K562 (cell line): ENCODE data around the gene KCNQ5. TPM values are rescaled to one million over a fixed set of nuclear protein-coding genes. Genes with fewer than 3 reads are reported as not detected.

Experiments
- ATAC-seq: fragments of 200-7000 bp; cut with Tn5 transposase; 3 replicates; pipeline ENCODE4 v1.9.1; 2020; ENCODE audit warnings: moderate library complexity
- BruUV-seq: library from RNA; stranded (reverse); fragments of 400-500 nt; replicated peaks from 2 replicates; lab custom pipeline; 2021; lab: Mats Ljungman, UMichigan
- CTCF ChIA-PET: fragments of 300-600 bp; formaldehyde crosslinking; extraction: SDS; loops from one replicate; lab custom pipeline; 2021; ENCODE audit warnings: low intra/inter-chr PET ratio; lab: Yijun Ruan, JAX
- POLR2A ChIA-PET: fragments of 300-600, 350-650 bp; sonication (Branson Sonifier 250); formaldehyde crosslinking; extraction: SDS; loops from one replicate; lab custom pipeline; 2021; ENCODE audit warnings: antibody characterized with exemption, inconsistent platforms; lab: Yijun Ruan, JAX
- DNase-seq, 4 experiments: peaks; one replicate each; pipeline versions ENCODE4 v3.0.0 to v3.0.0-alpha.2; 2011 to 2018; ENCODE audit warnings: low spot score in 3 of 4, mixed read lengths in 3 of 4; ENCODE audit errors: extremely low read depth in 1 of 4
- FAIRE-seq: peaks from 2 replicates; lab custom pipeline; 2011; peaks lifted over from hg19 to GRCh38; lab: Jason Lieb, UNC
- H2AFZ ChIP-seq: 2 replicates; pipeline ENCODE4 v1.6.0; 2011; ENCODE audit warnings: low read depth, low read length, control low read depth, inconsistent platforms
- H3K27ac ChIP-seq: fragments of 200-600 bp; 3 replicates; pipeline ENCODE4 v1.8.0; 2011; ENCODE audit warnings: low read depth, mild to moderate bottlenecking, control low read depth, inconsistent platforms, low read length, moderate library complexity, mixed read lengths; ENCODE audit errors: extremely low read depth
- H3K27me3 ChIP-seq, 2 experiments: fragments of 300-600 bp in 1 of 2; 2 replicates in 1 of 2; 3 replicates in 1 of 2; pipeline versions ENCODE4 v1.6.0 to v1.8.0; 2011; ENCODE audit warnings: inconsistent platforms in 2 of 2, low read length in 2 of 2, mild to moderate bottlenecking in 1 of 2, mixed read lengths in 1 of 2, moderate library complexity in 1 of 2; ENCODE audit not compliant: control insufficient read depth in 2 of 2, insufficient read depth in 2 of 2
- H3K36me3 ChIP-seq: fragments of 300-600 bp; 3 replicates; pipeline ENCODE4 v1.8.0; 2011; ENCODE audit warnings: mild to moderate bottlenecking, low read length, inconsistent platforms; ENCODE audit not compliant: control insufficient read depth, insufficient read depth
- H3K4me1 ChIP-seq, 2 experiments: fragments of 200-600 bp in 1 of 2; replicated peaks in 1 of 2; 2 replicates in 1 of 2; 3 replicates in 1 of 2; pipeline versions ENCODE4 v1.5.1 to v1.8.0; 2011; ENCODE audit warnings: inconsistent platforms in 2 of 2, low read length in 2 of 2, mild to moderate bottlenecking in 1 of 2, mixed read lengths in 1 of 2, moderate library complexity in 1 of 2; ENCODE audit not compliant: control insufficient read depth in 2 of 2, insufficient read depth in 2 of 2
- H3K4me2 ChIP-seq: 2 replicates; pipeline ENCODE4 v1.6.1; 2011; ENCODE audit warnings: low read length, control low read depth, inconsistent platforms, mixed read lengths; ENCODE audit not compliant: insufficient read depth
- H3K4me3 ChIP-seq: fragments of 200-600 bp; sonication (generic), shearing (Covaris generic); 2 replicates; pipeline ENCODE4 v1.5.1; 2016; ENCODE audit warnings: control low read depth, inconsistent platforms
- H3K79me2 ChIP-seq: fragments of 200-600 bp; 3 replicates; pipeline ENCODE4 v1.8.0; 2011; ENCODE audit warnings: low read length, inconsistent platforms; ENCODE audit not compliant: control insufficient read depth, insufficient read depth
- H3K9ac ChIP-seq, 2 experiments: 2 replicates each; pipeline versions ENCODE4 v1.6.0 to v1.6.1; 2011; ENCODE audit warnings: low read depth in 2 of 2, low read length in 2 of 2, control low read depth in 1 of 2, inconsistent platforms in 1 of 2, mild to moderate bottlenecking in 1 of 2, mixed read lengths in 1 of 2; ENCODE audit not compliant: insufficient read depth in 1 of 2
- H3K9me1 ChIP-seq: one replicate; pipeline ENCODE4 v1.6.0; 2011; ENCODE audit warnings: inconsistent platforms, mild to moderate bottlenecking, low read length, moderate library complexity; ENCODE audit not compliant: control insufficient read depth, insufficient read depth
- H3K9me3 ChIP-seq: replicated peaks from 2 replicates; pipeline ENCODE4 v1.5.1; 2011; ENCODE audit warnings: low read depth, low read length, inconsistent platforms; ENCODE audit not compliant: control insufficient read depth, insufficient read depth
- H4K20me1 ChIP-seq: replicated peaks from 2 replicates; pipeline ENCODE4 v1.6.1; 2011; ENCODE audit warnings: low read length, inconsistent platforms, mixed read lengths; ENCODE audit not compliant: control insufficient read depth, insufficient read depth
- TSC22D4 ChIP-seq: fragments of 450-650 bp; IDR thresholded peaks from 2 replicates; pipeline ENCODE4 v1.6.1; 2016; ENCODE audit warnings: missing genetic modification characterization, missing biosample characterization, control low read depth
- in situ Hi-C: fragments of 300-500 bp; cut with MboI; formaldehyde crosslinking; loops from 4 replicates; pipeline ENCODE4 v1.15.0; 2018; ENCODE audit warnings: inconsistent platforms, mixed read lengths
- intact Hi-C: fragments of 100-400 bp; cut with micrococcal nuclease; formaldehyde crosslinking; loops from 2 replicates; pipeline ENCODE4 v1.14.2; 2022
- polyA plus RNA-seq, 8 experiments: library from polyadenylated mRNA; depleted of rRNA in 4 of 8; stranded (reverse) in 5 of 8; unstranded in 3 of 8; fragments of >200 nt; fragmentation: Nextera tagmentation in 2 of 8; fragmentation: Illumina TruSeq in 1 of 8; extraction: Ambion mirVana in 2 of 8; extraction: Trizol in 1 of 8; gene quantifications; 2 replicates each; pipeline versions ENCODE4 v1.2.1 to v1.2.3, GENCODE V29; 2011 to 2014; ENCODE audit warnings: inconsistent platforms in 1 of 8, missing spikeins in 1 of 8
- total RNA-seq, 7 experiments: library from RNA; depleted of rRNA in 6 of 7; stranded (reverse); fragments of >200 nt in 6 of 7; fragmentation: Illumina TruSeq in 2 of 7; extraction: Trizol in 2 of 7; gene quantifications; 2 replicates each; pipeline versions ENCODE4 v1.2.1 to v1.2.3, GENCODE V29; 2011 to 2021; ENCODE audit warnings: low replicate concordance in 1 of 7
- TF ChIP-seq, protein P1 (sequence below), 2 experiments: fragments of 450-650 bp in 1 of 2; sonication (generic) in 1 of 2; formaldehyde crosslinking in 1 of 2; IDR thresholded peaks; 2 replicates each; pipeline versions ENCODE4 v1.7.1 to v1.9.0; 2016 to 2022; ENCODE audit warnings: inconsistent platforms in 1 of 2, mild to moderate bottlenecking in 1 of 2, missing genetic modification reagents in 1 of 2

Gene KCNQ5
- total and polyA plus RNA-seq, 9 of the 15 experiments (the other 6 are each of a cell fraction or from before 2014, with no cell fraction given): 0.31 to 5.9 (median 2.6) TPM

DNA sequence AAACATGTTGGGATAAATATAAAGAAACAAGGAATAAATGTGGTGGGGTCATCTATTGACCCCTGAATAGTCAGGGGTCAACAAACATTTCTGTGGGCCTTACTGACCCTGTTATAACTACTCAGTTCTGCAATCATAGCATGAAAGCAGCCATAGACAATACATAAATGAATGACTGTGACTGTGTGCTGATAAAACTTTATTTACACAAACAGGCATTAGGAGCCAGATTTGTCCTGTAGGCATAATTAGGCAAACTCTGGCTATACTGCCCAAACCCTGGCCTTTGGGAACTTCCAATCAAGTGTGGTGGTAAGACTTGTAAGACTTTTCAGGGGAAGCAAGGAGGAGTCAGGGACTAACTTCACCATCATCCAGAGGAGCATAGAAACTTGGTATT is 380.7 kb downstream of the KCNQ5 start:
- no TSS peak for BruUV-seq
- ChIA-PET CTCF (no interaction called here), POLR2A (no interaction called here)
- no peak for ATAC-seq
- H3K9me3 ChIP-seq: no peaks in the 10 kb centered on the region
- in situ Hi-C loops: no loop called here
- TF ChIP-seq, protein P1, sequence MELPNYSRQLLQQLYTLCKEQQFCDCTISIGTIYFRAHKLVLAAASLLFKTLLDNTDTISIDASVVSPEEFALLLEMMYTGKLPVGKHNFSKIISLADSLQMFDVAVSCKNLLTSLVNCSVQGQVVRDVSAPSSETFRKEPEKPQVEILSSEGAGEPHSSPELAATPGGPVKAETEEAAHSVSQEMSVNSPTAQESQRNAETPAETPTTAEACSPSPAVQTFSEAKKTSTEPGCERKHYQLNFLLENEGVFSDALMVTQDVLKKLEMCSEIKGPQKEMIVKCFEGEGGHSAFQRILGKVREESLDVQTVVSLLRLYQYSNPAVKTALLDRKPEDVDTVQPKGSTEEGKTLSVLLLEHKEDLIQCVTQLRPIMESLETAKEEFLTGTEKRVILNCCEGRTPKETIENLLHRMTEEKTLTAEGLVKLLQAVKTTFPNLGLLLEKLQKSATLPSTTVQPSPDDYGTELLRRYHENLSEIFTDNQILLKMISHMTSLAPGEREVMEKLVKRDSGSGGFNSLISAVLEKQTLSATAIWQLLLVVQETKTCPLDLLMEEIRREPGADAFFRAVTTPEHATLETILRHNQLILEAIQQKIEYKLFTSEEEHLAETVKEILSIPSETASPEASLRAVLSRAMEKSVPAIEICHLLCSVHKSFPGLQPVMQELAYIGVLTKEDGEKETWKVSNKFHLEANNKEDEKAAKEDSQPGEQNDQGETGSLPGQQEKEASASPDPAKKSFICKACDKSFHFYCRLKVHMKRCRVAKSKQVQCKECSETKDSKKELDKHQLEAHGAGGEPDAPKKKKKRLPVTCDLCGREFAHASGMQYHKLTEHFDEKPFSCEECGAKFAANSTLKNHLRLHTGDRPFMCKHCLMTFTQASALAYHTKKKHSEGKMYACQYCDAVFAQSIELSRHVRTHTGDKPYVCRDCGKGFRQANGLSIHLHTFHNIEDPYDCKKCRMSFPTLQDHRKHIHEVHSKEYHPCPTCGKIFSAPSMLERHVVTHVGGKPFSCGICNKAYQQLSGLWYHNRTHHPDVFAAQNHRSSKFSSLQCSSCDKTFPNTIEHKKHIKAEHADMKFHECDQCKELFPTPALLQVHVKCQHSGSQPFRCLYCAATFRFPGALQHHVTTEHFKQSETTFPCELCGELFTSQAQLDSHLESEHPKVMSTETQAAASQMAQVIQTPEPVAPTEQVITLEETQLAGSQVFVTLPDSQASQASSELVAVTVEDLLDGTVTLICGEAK (IDR thresholded peaks at IDR 0.05): peak; percentile 87
- TF ChIP-seq, protein P1 (CRISPR knock-in tag; IDR thresholded peaks at IDR 0.05): peak; percentile 46; the same call in 1 of the 2 replicates
- no peak for TF ChIP-seq TSC22D4 (tag)
- intact Hi-C loops: no loop called here
- no peak overlapping the region for H3K27ac ChIP-seq
- no peaks in the 10 kb centered on the region for H4K20me1 ChIP-seq
- no peak overlapping the region for H3K9ac ChIP-seq
- no peaks in the 10 kb centered on the region for H3K9me1 ChIP-seq
- no peak for DNase-seq
- H3K4me1 ChIP-seq: no peaks in the 10 kb centered on the region
- H2AFZ ChIP-seq: no peak overlapping the region
- FAIRE-seq: no peak
- H3K4me2 ChIP-seq: no peak overlapping the region
- H3K79me2 ChIP-seq: no peaks in the 10 kb centered on the region
- no peak overlapping the region for H3K4me3 ChIP-seq
- no peaks in the 10 kb centered on the region for H3K36me3 ChIP-seq
- no peaks in the 10 kb centered on the region for H3K27me3 ChIP-seq
